Measurements from ENCODE around the gene ZNF746. TPM values are rescaled to one million over a fixed set of nuclear protein-coding genes. Genes with fewer than 3 reads are reported as not detected.

ZNF746 gene
- total RNA-seq: 22.8 TPM

DNA sequence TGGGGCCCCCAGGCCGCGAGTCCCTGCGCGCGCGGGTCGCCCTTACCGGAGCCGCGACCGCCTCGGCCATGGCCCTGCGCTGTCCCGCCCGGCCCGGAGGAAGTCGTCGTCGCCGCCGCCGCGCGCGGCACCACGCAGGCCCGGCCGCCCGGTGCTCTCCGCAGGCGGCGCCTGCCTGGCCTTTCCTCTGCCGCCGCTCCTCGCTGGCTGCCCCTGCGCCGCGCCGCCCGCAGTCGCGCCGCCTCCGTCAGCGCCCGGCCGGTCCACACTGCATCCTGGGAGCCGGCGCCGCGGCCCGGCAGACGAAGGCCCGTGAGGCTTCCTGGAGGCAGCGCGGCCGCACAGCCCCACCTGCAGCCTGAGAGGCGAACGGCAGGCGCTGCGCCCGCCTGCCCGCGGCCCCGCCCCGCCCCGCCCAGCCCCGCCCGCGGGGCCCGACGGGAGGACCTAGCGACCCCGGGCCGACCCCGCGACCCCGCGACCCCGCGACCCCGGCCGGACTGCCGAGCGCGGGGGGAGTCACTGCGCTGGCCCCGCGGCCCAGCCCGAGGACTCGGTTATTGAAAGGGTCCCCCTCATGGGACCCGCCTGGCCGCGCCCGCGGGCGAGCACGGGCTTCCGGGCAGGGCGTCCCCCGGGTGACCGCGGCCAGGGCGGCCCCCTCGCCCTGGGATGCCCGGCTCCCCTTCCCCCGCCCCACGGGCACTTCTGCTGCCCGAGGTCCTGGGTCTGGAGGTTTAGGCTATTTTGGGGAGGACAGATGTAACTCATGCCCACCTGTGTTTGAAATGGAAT, at the start of gene ZNF746:
ZNF746 (minus strand) TSS at position 343 of the 795 bp plus-strand sequence; CDS start at position 70, 273 bp downstream.

DNA sequence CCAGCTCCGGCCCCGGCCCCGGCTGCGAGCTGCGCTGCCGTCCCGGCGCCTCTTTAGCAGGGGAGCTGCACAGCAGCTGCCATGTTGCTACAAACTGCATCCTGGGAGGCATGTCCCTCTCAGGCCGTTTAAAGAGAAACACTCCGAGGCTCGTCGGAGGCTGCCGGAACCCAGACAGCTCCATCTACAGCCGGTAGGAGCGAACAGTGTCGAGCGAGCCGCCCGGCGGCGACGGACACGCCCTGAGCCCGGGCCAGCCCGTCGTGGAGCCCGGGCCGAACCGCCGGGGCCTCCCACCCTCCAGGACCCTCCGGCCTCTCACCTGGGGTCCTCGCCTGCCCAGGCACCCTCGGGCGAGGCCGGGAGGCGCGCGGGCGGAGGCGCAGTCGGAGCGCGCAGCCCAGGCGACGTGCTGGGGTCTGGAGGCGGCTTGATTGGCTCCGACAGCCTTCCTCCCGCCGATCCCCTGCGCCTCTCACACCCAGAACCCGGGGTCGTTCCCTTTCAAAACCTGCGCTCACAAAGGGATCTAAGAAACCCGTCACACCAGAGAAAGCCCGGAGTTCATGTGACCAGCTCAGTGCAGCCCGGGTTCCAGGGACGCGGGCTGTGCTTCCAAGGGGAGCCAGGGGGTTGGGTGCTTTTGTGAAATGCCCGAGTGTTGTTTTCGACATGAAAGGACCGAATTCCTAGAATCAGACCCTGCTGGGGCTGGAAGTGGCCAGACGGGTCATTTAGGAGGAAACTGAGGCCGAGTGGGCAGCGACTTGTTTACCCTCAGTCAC, 36.9 kb downstream of the ZNF746 start, which contains the start of gene ZNF777:
ZNF777 (minus strand) TSS at position 570 of the 785 bp plus-strand sequence. CDS start 5,040 bp downstream, outside the sequence.

Other genes starting within 250 kb of the ZNF746 start
- 18.6 TPM for gene ZNF783, start 235.6 kb downstream of the ZNF746 start, total RNA-seq
- 10.9 TPM for gene ZNF777, start 36.7 kb downstream of the ZNF746 start, total RNA-seq

Data from camera-type eye (tissue), 1 donor.